Measurements from ENCODE around the gene THRB.

- no peak for TF ChIP-seq CTCF (IDR thresholded peaks at IDR 0.05; ENCODE audit: poor library complexity)
- TF ChIP-seq EZH2 (IDR thresholded peaks at IDR 0.05; ENCODE audit: borderline replicate concordance) = no peak
Observed at GRCh38 chr3:24399614-24400013, 95.0 kb downstream of the THRB start.
